ENCODE measurements around the gene CRIP2.

The CRIP2 gene

DNA sequence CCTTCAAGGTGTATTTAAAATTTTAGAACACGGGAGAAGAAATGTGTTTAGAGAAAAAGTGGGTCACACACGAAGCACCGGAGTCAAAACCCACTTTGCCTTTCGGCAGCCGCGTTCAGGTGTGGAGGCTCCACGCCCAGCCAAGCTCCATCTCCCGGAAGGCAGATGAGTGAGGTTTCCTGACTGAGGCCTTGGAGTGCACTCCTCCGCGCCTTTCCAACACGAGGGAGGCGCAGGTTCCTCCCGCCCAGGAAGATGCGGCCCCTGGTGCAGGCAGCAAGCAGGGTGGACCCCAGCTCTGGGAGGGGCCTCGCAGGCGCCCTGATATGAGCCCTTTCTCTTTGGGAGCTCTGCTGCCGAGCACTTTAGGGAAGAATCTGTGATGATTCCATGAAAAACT, 32.5 kb upstream of the CRIP2 start:
- no peak for DNase-seq (ENCODE audit: low read depth)
- TF ChIP-seq, protein P1, sequence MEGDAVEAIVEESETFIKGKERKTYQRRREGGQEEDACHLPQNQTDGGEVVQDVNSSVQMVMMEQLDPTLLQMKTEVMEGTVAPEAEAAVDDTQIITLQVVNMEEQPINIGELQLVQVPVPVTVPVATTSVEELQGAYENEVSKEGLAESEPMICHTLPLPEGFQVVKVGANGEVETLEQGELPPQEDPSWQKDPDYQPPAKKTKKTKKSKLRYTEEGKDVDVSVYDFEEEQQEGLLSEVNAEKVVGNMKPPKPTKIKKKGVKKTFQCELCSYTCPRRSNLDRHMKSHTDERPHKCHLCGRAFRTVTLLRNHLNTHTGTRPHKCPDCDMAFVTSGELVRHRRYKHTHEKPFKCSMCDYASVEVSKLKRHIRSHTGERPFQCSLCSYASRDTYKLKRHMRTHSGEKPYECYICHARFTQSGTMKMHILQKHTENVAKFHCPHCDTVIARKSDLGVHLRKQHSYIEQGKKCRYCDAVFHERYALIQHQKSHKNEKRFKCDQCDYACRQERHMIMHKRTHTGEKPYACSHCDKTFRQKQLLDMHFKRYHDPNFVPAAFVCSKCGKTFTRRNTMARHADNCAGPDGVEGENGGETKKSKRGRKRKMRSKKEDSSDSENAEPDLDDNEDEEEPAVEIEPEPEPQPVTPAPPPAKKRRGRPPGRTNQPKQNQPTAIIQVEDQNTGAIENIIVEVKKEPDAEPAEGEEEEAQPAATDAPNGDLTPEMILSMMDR (conservative IDR thresholded peaks at IDR 0.05; ENCODE audit: control insufficient read depth, insufficient read depth, low read depth, low read length), result no peak
- no peak overlapping the region for H3K4me3 ChIP-seq (ENCODE audit: control insufficient read depth, low read depth, low read length)

DNA sequence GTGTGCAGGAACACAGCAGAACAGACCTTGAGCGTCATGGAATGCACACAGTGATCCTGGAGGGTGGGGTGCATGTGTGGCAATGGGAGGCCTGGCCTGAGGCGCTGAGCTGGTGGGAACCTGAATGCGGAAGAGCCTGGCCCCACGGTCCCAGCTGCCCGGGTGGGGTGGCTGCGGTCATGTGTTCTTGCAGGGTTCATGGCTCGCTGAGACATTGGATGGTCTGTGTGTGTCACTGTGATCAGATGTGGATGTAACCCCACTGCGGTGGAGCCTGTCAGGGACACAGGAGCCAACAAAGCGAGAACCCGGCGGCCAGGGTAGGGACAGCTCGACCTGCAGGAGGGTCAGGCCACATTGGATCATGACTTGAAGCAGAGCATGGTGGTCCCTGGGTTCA, 31.8 kb upstream of the CRIP2 start:
- DNase-seq (ENCODE audit: low read depth), result no peak
- TF ChIP-seq, protein P1 (conservative IDR thresholded peaks at IDR 0.05; ENCODE audit: control insufficient read depth, insufficient read depth, low read depth, low read length), result no peak
- H3K4me3 ChIP-seq (ENCODE audit: control insufficient read depth, low read depth, low read length), result no peak overlapping the region

- TF ChIP-seq, protein P1 (conservative IDR thresholded peaks at IDR 0.05; ENCODE audit: control insufficient read depth, insufficient read depth, low read depth, low read length), result no peak
- no peak for DNase-seq (ENCODE audit: low read depth)
- H3K4me3 ChIP-seq (ENCODE audit: control insufficient read depth, low read depth, low read length), result no peak overlapping the region
Measured at GRCh38 chr14:105444859-105445258, 29.8 kb upstream of the CRIP2 start.

DNA sequence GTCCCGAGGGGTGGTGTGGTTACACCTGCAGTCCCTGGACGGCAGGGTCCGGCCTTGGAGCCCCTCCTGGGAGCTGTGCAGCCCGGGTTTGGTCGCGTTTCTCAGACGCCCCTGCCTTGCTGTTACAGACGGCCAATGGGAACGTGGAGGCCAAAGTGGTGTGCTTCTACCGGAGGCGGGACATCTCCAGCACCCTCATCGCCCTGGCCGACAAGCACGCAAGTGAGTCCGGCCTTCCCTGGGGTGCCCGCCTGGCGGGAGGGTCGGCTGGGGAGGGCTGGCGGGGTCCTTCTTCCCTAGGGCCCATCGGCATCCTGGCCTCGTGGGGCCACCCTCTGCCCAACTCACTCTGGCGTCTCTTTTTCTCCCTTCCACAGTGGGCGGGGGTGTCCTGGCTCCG, 29.3 kb upstream of the CRIP2 start:
- no peak overlapping the region for H3K4me3 ChIP-seq (ENCODE audit: control insufficient read depth, low read depth, low read length)
- no peak for DNase-seq (ENCODE audit: low read depth)
- TF ChIP-seq, protein P1 (conservative IDR thresholded peaks at IDR 0.05; ENCODE audit: control insufficient read depth, insufficient read depth, low read depth, low read length), result no peak

- TF ChIP-seq, protein P1 (conservative IDR thresholded peaks at IDR 0.05; ENCODE audit: control insufficient read depth, insufficient read depth, low read depth, low read length), result no peak
- DNase-seq (ENCODE audit: low read depth), result no peak
- H3K4me3 ChIP-seq (ENCODE audit: control insufficient read depth, low read depth, low read length), result no peak overlapping the region
Measured at GRCh38 chr14:105445901-105446845, 28.4 kb upstream of the CRIP2 start.

DNA sequence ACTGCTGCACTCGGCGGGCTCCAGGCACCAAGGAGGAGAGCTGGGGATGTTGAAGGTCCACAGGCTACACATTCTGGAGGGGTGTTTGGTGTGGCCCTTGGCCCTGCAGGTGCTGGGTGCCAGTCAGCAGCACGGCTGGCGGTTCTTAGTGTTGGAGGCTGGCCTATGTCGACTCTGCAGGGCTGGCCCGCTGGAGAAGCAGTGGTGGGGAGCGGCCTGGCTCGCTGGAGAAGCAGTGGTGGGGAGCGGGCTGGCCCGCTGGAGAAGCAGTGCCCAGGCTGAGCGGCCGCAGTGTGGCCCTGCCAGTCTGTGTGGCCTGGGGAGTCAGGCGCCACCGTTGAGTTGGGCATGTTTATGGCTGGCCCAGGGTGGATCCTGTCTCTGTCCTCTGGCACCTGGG, 27.6 kb upstream of the CRIP2 start:
- TF ChIP-seq, protein P1 (conservative IDR thresholded peaks at IDR 0.05; ENCODE audit: control insufficient read depth, insufficient read depth, low read depth, low read length), result no peak
- H3K4me3 ChIP-seq (ENCODE audit: control insufficient read depth, low read depth, low read length), result no peak overlapping the region
- no peak for DNase-seq (ENCODE audit: low read depth)
